Natural killer cell (primary cell): ENCODE measurements around the gene DEXI. TPM values are rescaled to one million over a fixed set of nuclear protein-coding genes. Genes with fewer than 3 reads are reported as not detected.
A peak's percentile ranks its signal among the peaks of the same experiment; 100 is the strongest.

ENCODE experiments used
- ATAC-seq, 3 donors: fragments of 150-1000 bp in 2 of 3; fragments of 200-7000 bp in 1 of 3; cut with Tn5 transposase; 1 replicate in 1 of 3; 2 replicates in 2 of 3; pipeline ENCODE4 v1.10.0; 2021; ENCODE audit warnings: mild to moderate bottlenecking in 2 of 3, moderate library complexity in 2 of 3
- DNase-seq, 2 donors: peaks; one replicate each; pipeline versions ENCODE4 v3.0.0 to v3.0.0-alpha.2; 2013 to 2021; ENCODE audit warnings: mixed read lengths in 1 of 2
- H3K27ac ChIP-seq: one replicate; pipeline ENCODE4 v1.5.1; 2013; ENCODE audit warnings: mild to moderate bottlenecking, low read length
- H3K27me3 ChIP-seq: one replicate; pipeline ENCODE4 v1.6.1; 2013; ENCODE audit warnings: low read length; ENCODE audit not compliant: control insufficient read depth, insufficient read depth
- H3K36me3 ChIP-seq: one replicate; pipeline ENCODE4 v1.6.1; 2013; ENCODE audit warnings: low read length; ENCODE audit not compliant: control insufficient read depth, insufficient read depth
- H3K4me1 ChIP-seq: one replicate; pipeline ENCODE4 v1.6.1; 2013; ENCODE audit warnings: low read length; ENCODE audit not compliant: control insufficient read depth, insufficient read depth
- H3K4me3 ChIP-seq: one replicate; pipeline ENCODE4 v1.5.1; 2013; ENCODE audit warnings: low read length
- H3K9me3 ChIP-seq: one replicate; pipeline ENCODE4 v1.6.1; 2013; ENCODE audit warnings: low read length; ENCODE audit not compliant: control insufficient read depth, insufficient read depth
- H3K27ac Mint-ChIP-seq, 2 donors: one replicate each; pipeline ENCODE4 v1.8.0; 2022; ENCODE audit warnings: mild to moderate bottlenecking in 2 of 2, mixed read lengths in 2 of 2, moderate library complexity in 1 of 2
- H3K27me3 Mint-ChIP-seq, 2 donors: one replicate each; pipeline ENCODE4 v1.8.0; 2022; ENCODE audit warnings: low read depth in 2 of 2, mixed read lengths in 2 of 2
- H3K36me3 Mint-ChIP-seq: one replicate; pipeline ENCODE4 v1.8.0; 2022; ENCODE audit warnings: mixed read lengths
- H3K4me1 Mint-ChIP-seq, 2 donors: one replicate each; pipeline ENCODE4 v1.8.0; 2022; ENCODE audit warnings: mixed read lengths in 2 of 2
- H3K4me3 Mint-ChIP-seq: one replicate; pipeline ENCODE4 v1.8.0; 2022; ENCODE audit warnings: mild to moderate bottlenecking, moderate library complexity, mixed read lengths
- H3K9me3 Mint-ChIP-seq, 2 donors: one replicate each; pipeline ENCODE4 v1.8.0; 2022; ENCODE audit warnings: mixed read lengths in 2 of 2
- WGBS: methylation state at CpG from one replicate; pipeline ENCODE4 v1.1.7; 2013; ENCODE audit warnings: missing lambda C conversion rate; ENCODE audit not compliant: insufficient coverage; 5-methylcytosine and 5-hydroxymethylcytosine counted together
- intact Hi-C: fragments of 100-400 bp; cut with micrococcal nuclease; formaldehyde crosslinking; loops from one replicate; pipeline ENCODE4 v1.14.2; 2022
- total RNA-seq, 4 donors: library from RNA; stranded (reverse); fragments of 120-200 nt in 1 of 4; gene quantifications; one replicate each; pipeline versions ENCODE4 v1.2.3 to v1.2.4, GENCODE V29; 2013 to 2022
- TF ChIP-seq, protein P1 (sequence below): fragments of 200-600 bp; IDR thresholded peaks from one replicate; pipeline ENCODE4 v1.8.0; 2022; ENCODE audit warnings: antibody characterized with exemption

The DEXI gene
- total RNA-seq, 3 donors from 2014 or later (not counting 1 experiment from before 2014, with no cell fraction given), result 8.7 to 15.2 (median 14.4) TPM

DNA sequence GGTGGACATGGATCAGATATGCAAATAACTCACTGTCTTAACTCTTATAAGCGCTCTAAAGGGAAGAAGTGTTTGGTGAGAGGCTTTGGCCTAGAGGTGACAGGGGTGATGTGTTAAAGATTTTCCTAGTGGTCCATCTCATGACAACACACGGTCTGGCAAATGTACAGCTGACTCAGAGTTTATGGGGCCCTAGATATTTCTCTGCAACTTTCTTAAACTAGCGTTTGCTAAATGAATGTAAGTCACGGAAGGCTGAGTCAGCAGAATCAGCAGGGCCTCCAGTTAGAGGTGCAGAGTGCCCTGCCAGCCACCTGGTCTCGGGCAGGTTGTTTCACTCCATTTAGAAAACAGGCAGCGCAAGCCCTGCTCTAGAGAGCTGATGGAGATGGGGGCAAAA, 42.2 kb upstream of the DEXI start:
- DNase-seq (no peak), ATAC-seq (no peak)
- Mint-ChIP-seq H3K4me1 (peaks cover 11 to 16% of the 10 kb centered on the region in 2 donors), H3K4me3 (no peak overlapping the region), H3K9me3 (no peaks in the 10 kb centered on the region), H3K27me3 (no peaks in the 10 kb centered on the region), H3K27ac (no peak overlapping the region), H3K36me3 (no peaks in the 10 kb centered on the region)
- Histone ChIP-seq H3K36me3 (peaks cover 11% of the 10 kb centered on the region), H3K27ac (no peak overlapping the region), H3K9me3 (no peaks in the 10 kb centered on the region), H3K4me3 (no peak overlapping the region), H3K27me3 (no peaks in the 10 kb centered on the region), H3K4me1 (peaks cover 10% of the 10 kb centered on the region)
- intact Hi-C loops, result no loop called here
- TF ChIP-seq, protein P1, sequence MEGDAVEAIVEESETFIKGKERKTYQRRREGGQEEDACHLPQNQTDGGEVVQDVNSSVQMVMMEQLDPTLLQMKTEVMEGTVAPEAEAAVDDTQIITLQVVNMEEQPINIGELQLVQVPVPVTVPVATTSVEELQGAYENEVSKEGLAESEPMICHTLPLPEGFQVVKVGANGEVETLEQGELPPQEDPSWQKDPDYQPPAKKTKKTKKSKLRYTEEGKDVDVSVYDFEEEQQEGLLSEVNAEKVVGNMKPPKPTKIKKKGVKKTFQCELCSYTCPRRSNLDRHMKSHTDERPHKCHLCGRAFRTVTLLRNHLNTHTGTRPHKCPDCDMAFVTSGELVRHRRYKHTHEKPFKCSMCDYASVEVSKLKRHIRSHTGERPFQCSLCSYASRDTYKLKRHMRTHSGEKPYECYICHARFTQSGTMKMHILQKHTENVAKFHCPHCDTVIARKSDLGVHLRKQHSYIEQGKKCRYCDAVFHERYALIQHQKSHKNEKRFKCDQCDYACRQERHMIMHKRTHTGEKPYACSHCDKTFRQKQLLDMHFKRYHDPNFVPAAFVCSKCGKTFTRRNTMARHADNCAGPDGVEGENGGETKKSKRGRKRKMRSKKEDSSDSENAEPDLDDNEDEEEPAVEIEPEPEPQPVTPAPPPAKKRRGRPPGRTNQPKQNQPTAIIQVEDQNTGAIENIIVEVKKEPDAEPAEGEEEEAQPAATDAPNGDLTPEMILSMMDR, result no peak
- 85% methylated on average over 6 of the region's 6 CpGs for WGBS

DNA sequence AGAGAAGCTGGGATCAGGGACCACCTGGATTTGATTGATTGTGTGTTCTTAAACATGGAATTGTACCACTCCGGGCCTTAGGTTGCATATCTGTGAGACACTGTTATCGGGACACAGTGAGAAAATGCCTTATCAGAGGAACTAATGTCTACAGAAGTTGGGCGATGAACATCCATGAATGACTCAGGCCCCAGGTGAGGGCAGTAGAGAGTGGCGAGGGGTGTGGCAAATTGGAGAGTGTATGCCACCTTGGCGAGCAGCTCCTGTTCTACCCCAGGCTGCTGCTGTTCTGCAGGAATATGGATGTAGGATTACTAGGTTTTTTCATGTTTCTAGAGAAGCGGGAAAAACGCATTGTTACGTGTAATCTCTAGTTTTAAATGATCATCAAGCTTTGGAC, 40.9 kb upstream of the DEXI start:
- peaks cover 18% of the 10 kb centered on the region for H3K36me3 ChIP-seq
- no peaks in the 10 kb centered on the region for H3K9me3 ChIP-seq
- Mint-ChIP-seq H3K36me3 (no peaks in the 10 kb centered on the region), H3K4me3 (no peak overlapping the region), H3K4me1 (peaks cover 11% of the 10 kb centered on the region in 2 donors), H3K9me3 (no peaks in the 10 kb centered on the region), H3K27me3 (no peaks in the 10 kb centered on the region), H3K27ac (no peak overlapping the region)
- no peak overlapping the region for H3K4me3 ChIP-seq
- no peak for ATAC-seq
- WGBS, result 84% methylated on average over 8 of the region's 8 CpGs
- no peaks in the 10 kb centered on the region for H3K27me3 ChIP-seq
- no peak overlapping the region for H3K27ac ChIP-seq
- intact Hi-C loops, result no loop called here
- TF ChIP-seq, protein P1, result no peak
- peak in 1 of 2 donors; percentile 35 for DNase-seq
- H3K4me1 ChIP-seq, result peaks cover 4% of the 10 kb centered on the region

DNA sequence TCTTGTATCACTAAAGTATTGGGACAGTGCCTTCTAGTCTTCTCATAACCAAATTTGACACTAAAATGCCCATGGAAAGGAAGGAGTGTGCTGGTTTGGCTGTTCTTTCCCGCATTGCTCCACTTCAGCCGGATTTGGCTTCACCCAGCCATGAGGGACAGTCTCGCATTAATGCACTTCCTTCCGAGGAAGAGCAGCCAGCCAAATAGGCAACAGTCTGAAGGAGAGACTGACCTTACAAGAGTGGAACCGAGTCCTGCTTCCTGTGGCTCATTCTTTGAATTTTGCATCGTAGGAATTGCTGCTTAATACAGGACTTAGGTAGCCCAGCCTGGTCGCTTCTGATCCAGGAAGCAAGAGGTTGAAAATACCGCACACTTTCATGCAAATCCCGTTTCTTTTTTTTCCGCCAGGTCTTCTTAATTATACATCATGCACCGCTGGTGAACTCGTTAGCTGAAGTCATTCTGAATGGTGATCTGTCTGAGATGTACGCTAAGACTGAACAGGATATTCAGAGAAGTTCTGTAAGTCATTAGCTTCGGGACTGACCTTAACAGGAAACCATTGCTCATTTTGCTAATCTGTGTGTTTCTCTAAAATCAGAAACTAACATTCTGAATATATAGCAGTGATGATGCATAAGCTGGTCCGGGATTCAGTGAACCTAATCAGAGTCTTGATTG, 40.3 kb upstream of the DEXI start:
- H3K4me3 Mint-ChIP-seq, result no peak overlapping the region
- intact Hi-C loops, result no loop called here
- no peak overlapping the region for H3K27ac Mint-ChIP-seq

More for the DNA sequence above, 40.3 kb upstream of the DEXI start:
- WGBS, result 82% methylated on average over 15 of the region's 15 CpGs
- Histone ChIP-seq H3K9me3 (no peaks in the 10 kb centered on the region), H3K36me3 (peaks cover 21% of the 10 kb centered on the region), H3K27ac (no peak overlapping the region), H3K27me3 (no peaks in the 10 kb centered on the region), H3K4me3 (no peak overlapping the region), H3K4me1 (peaks cover 3% of the 10 kb centered on the region)
- TF ChIP-seq, protein P1, result no peak
- Mint-ChIP-seq H3K27me3 (no peaks in the 10 kb centered on the region), H3K9me3 (no peaks in the 10 kb centered on the region), H3K36me3 (no peaks in the 10 kb centered on the region), H3K4me1 (peaks cover 6% of the 10 kb centered on the region in 2 donors)
- DNase-seq (no peak), ATAC-seq (no peak)
